GM18873 (cell line): Measurements from ENCODE around the gene CACNG1.
"Not testable (repeated sequence)": the region's sequence is repeated elsewhere in the genome, so short reads cannot be mapped to it uniquely, and the experiment has no call there.

ENCODE experiments used
- ATAC-seq: cut with Tn5 transposase; IDR thresholded peaks from one replicate; pipeline ENCODE4 v1.9.1; 2021; ENCODE audit warnings: mild to moderate bottlenecking, moderate library complexity, moderate number of reproducible peaks; ENCODE audit not compliant: unreplicated experiment, low FRiP score

Gene CACNG1

GRCh38 chr17:67024736-67025135 is 19.6 kb upstream of the CACNG1 start:
- no peak for ATAC-seq

GRCh38 chr17:67025216-67025792 is 19.1 kb upstream of the CACNG1 start:
- no peak for ATAC-seq

GRCh38 chr17:67026341-67026740 is 18.0 kb upstream of the CACNG1 start:
- ATAC-seq: no peak

- ATAC-seq: no peak
Measured at GRCh38 chr17:67027031-67027628, 17.2 kb upstream of the CACNG1 start.

- no peak for ATAC-seq
Measured at GRCh38 chr17:67030641-67031040, 13.7 kb upstream of the CACNG1 start.

GRCh38 chr17:67032382-67032781 is 12.0 kb upstream of the CACNG1 start:
- ATAC-seq: no peak

- no peak for ATAC-seq
Measured at GRCh38 chr17:67032985-67033384, 11.4 kb upstream of the CACNG1 start.

- ATAC-seq: no peak
Measured at GRCh38 chr17:67033613-67034012, 10.7 kb upstream of the CACNG1 start.

- ATAC-seq: peak; percentile 89
Measured at GRCh38 chr17:67035131-67036083, 8.9 kb upstream of the CACNG1 start.

- no peak for ATAC-seq
Measured at GRCh38 chr17:67038861-67039365, 5.4 kb upstream of the CACNG1 start.

GRCh38 chr17:67040652-67041051 is 3.7 kb upstream of the CACNG1 start:
- ATAC-seq: no peak

GRCh38 chr17:67041119-67041518 is 3.2 kb upstream of the CACNG1 start:
- not testable (repeated sequence) for ATAC-seq

- ATAC-seq: no peak
Measured at GRCh38 chr17:67041531-67041930, 2.8 kb upstream of the CACNG1 start.

GRCh38 chr17:67041941-67042899 is 2.1 kb upstream of the CACNG1 start:
- ATAC-seq: no peak

- ATAC-seq: no peak
Measured at GRCh38 chr17:67043283-67043682, 1.1 kb upstream of the CACNG1 start.

- no peak for ATAC-seq
Measured at GRCh38 chr17:67044940-67045339, 586 bp downstream of the CACNG1 start.

GRCh38 chr17:67046398-67046797 is 2.0 kb downstream of the CACNG1 start:
- ATAC-seq: no peak

GRCh38 chr17:67047382-67047781 is 3.0 kb downstream of the CACNG1 start:
- ATAC-seq: no peak

- ATAC-seq: no peak
Measured at GRCh38 chr17:67049025-67049739, 4.8 kb downstream of the CACNG1 start.
